ENCODE data around the gene RTL1.

RTL1 gene

GRCh38 chr14:100899884-100900771, 3.4 kb downstream of the RTL1 start:
- no peak for TF ChIP-seq CTCF (IDR thresholded peaks at IDR 0.05; ENCODE audit: borderline replicate concordance, control extremely low read depth, extremely low read depth, insufficient read depth, missing control alignments)
- in situ Hi-C loops (cut with MboI; ENCODE audit: low sequenced_read_pairs, unreplicated experiment), result no loop called here
- DNase-seq (ENCODE audit: low spot score), result peak; percentile 23

- TF ChIP-seq CTCF (IDR thresholded peaks at IDR 0.05; ENCODE audit: borderline replicate concordance, control extremely low read depth, extremely low read depth, insufficient read depth, missing control alignments), result no peak
- in situ Hi-C loops (cut with MboI; ENCODE audit: low sequenced_read_pairs, unreplicated experiment), result no loop called here
- DNase-seq (ENCODE audit: low spot score), result no peak
Measured at GRCh38 chr14:100898935-100899883, 4.3 kb downstream of the RTL1 start.

- no peak for TF ChIP-seq CTCF (IDR thresholded peaks at IDR 0.05; ENCODE audit: borderline replicate concordance, control extremely low read depth, extremely low read depth, insufficient read depth, missing control alignments)
- no peak for DNase-seq (ENCODE audit: low spot score)
- in situ Hi-C loops (cut with MboI; ENCODE audit: low sequenced_read_pairs, unreplicated experiment), result no loop called here
Measured at GRCh38 chr14:100898465-100898864, 5.1 kb downstream of the RTL1 start.

GRCh38 chr14:100896369-100897060, 7.0 kb downstream of the RTL1 start:
- DNase-seq (ENCODE audit: low spot score), result no peak
- no peak for TF ChIP-seq CTCF (IDR thresholded peaks at IDR 0.05; ENCODE audit: borderline replicate concordance, control extremely low read depth, extremely low read depth, insufficient read depth, missing control alignments)
- in situ Hi-C loops (cut with MboI; ENCODE audit: low sequenced_read_pairs, unreplicated experiment), result no loop called here

- in situ Hi-C loops (cut with MboI; ENCODE audit: low sequenced_read_pairs, unreplicated experiment), result no loop called here
- DNase-seq (ENCODE audit: low spot score), result no peak
- no peak for TF ChIP-seq CTCF (IDR thresholded peaks at IDR 0.05; ENCODE audit: borderline replicate concordance, control extremely low read depth, extremely low read depth, insufficient read depth, missing control alignments)
Measured at GRCh38 chr14:100895411-100895810, 8.1 kb downstream of the RTL1 start.

GRCh38 chr14:100894416-100894815, 9.1 kb downstream of the RTL1 start:
- TF ChIP-seq CTCF (IDR thresholded peaks at IDR 0.05; ENCODE audit: borderline replicate concordance, control extremely low read depth, extremely low read depth, insufficient read depth, missing control alignments), result no peak
- DNase-seq (ENCODE audit: low spot score), result no peak
- in situ Hi-C loops (cut with MboI; ENCODE audit: low sequenced_read_pairs, unreplicated experiment), result no loop called here
